ENCODE results near the gene LPXN.

Gene LPXN

DNA sequence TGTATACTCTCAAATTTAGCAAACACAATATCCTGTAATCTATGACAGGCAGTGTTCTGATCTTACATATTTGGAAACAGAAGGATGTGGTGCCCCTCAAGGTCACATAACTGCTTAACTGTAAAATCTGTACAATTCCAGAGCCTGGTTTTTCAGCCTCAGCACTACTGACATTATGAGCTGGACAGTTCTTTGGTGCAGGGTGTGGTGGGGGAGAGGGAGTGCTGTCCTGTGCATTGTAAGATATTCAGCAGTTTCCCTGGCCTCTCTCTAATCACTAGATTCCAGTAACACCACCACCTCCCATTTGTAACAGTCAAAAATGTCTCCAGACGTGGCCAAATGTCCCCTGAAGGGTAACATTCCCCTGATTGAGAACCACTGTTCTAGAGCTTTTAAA is 65.9 kb downstream of the LPXN start:
- TF ChIP-seq CTCF (IDR thresholded peaks at IDR 0.05; ENCODE audit: low read length) (no peak), EZH2 (IDR thresholded peaks at IDR 0.05; ENCODE audit: borderline replicate concordance, low read length) (no peak)
- H3K4me3 ChIP-seq (ENCODE audit: low read depth, low read length, poor library complexity, severe bottlenecking): no peak overlapping the region
- H3K27ac ChIP-seq (ENCODE audit: low read depth, low read length, poor library complexity, severe bottlenecking): no peak overlapping the region
- H3K27me3 ChIP-seq (ENCODE audit: insufficient read depth, low read length): no peaks in the 10 kb centered on the region
- no peaks in the 10 kb centered on the region for H4K20me1 ChIP-seq (ENCODE audit: insufficient read depth, low read length)
- H3K79me2 ChIP-seq (ENCODE audit: insufficient read depth, low read length): no peaks in the 10 kb centered on the region
- no peaks in the 10 kb centered on the region for H3K9me3 ChIP-seq (ENCODE audit: low read length)
- no peak overlapping the region for H3K9ac ChIP-seq (ENCODE audit: low read length)
- no peak overlapping the region for H2AFZ ChIP-seq (ENCODE audit: low read length)
- H3K4me2 ChIP-seq (ENCODE audit: low read length): no peak overlapping the region
- H3K9me2 ChIP-seq (ENCODE audit: low read depth, low read length): no peaks in the 10 kb centered on the region
- H3K36me3 ChIP-seq (ENCODE audit: insufficient read depth, low read length): no peaks in the 10 kb centered on the region
- H3K4me1 ChIP-seq (ENCODE audit: insufficient read depth, low read length, severe bottlenecking): peaks cover 8% of the 10 kb centered on the region
- H3F3A ChIP-seq (ENCODE audit: insufficient read depth, low read length): no peaks in the 10 kb centered on the region

DNA sequence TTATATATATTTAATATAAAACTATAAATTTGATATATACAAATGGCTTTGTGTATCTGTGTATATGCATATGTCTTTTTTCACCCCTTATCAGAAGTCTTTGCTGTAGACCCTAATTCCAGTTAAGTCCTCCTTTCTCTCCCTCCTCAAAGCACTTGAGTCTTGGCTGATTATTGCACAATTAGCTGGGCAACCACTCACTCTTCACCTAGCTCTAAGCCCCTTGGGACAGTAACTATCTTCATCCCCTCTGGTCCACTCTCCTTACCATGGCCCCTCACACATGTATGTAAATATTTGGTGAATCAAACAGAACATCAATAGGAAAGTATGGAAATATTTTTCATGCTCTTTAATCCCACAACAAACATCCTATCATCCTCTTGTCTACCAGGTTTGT is 66.8 kb downstream of the LPXN start:
- no peak overlapping the region for H3K27ac ChIP-seq (ENCODE audit: low read depth, low read length, poor library complexity, severe bottlenecking)
- H3K9ac ChIP-seq (ENCODE audit: low read length): no peak overlapping the region
- H3K27me3 ChIP-seq (ENCODE audit: insufficient read depth, low read length): no peaks in the 10 kb centered on the region
- no peak overlapping the region for H3K4me3 ChIP-seq (ENCODE audit: low read depth, low read length, poor library complexity, severe bottlenecking)
- H3K36me3 ChIP-seq (ENCODE audit: insufficient read depth, low read length): no peaks in the 10 kb centered on the region
- TF ChIP-seq CTCF (IDR thresholded peaks at IDR 0.05; ENCODE audit: low read length) (no peak), EZH2 (IDR thresholded peaks at IDR 0.05; ENCODE audit: borderline replicate concordance, low read length) (no peak)
- H3F3A ChIP-seq (ENCODE audit: insufficient read depth, low read length): no peaks in the 10 kb centered on the region
- no peaks in the 10 kb centered on the region for H3K9me3 ChIP-seq (ENCODE audit: low read length)
- no peaks in the 10 kb centered on the region for H3K79me2 ChIP-seq (ENCODE audit: insufficient read depth, low read length)
- no peak overlapping the region for H3K4me2 ChIP-seq (ENCODE audit: low read length)
- H3K4me1 ChIP-seq (ENCODE audit: insufficient read depth, low read length, severe bottlenecking): peaks cover 8% of the 10 kb centered on the region
- H2AFZ ChIP-seq (ENCODE audit: low read length): no peak overlapping the region
- H4K20me1 ChIP-seq (ENCODE audit: insufficient read depth, low read length): no peaks in the 10 kb centered on the region
- no peaks in the 10 kb centered on the region for H3K9me2 ChIP-seq (ENCODE audit: low read depth, low read length)

DNA sequence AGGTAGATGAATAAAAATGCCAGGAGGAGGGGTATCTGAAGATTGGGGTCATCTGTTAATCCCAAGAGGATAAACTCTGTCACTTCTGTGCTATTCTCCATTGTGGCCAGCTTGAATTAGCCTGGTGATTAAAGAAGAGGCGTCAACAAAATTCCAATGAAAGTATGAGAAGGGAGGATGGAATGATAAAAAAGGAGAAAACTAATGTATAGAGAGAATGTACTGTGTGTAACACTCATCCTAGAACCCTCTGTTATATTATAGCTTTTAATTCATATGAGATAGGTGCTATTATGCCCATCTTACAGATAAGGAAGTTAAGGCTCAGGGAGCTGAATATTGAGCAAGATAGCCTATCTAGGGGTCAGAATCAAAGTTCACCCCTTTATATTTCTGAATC is 67.7 kb downstream of the LPXN start, which contains the start of gene OR5B21:
Gene OR5B21 (minus strand): TSS at position 101 of the 400 bp plus-strand sequence. CDS start 0 bp downstream, at position 101.
- Histone ChIP-seq H3K4me1 (ENCODE audit: insufficient read depth, low read length, severe bottlenecking) (peaks cover 8% of the 10 kb centered on the region), H2AFZ (ENCODE audit: low read length) (no peak within 1 kb of the TSS), H3K4me2 (ENCODE audit: low read length) (no peak within 1 kb of the TSS), H3K9me2 (ENCODE audit: low read depth, low read length) (no peaks in the 10 kb centered on the region), H3K79me2 (ENCODE audit: insufficient read depth, low read length) (no peaks in the 10 kb centered on the region), H3K27me3 (ENCODE audit: insufficient read depth, low read length) (no peaks in the 10 kb centered on the region), H3K27ac (ENCODE audit: low read depth, low read length, poor library complexity, severe bottlenecking) (no peak within 1 kb of the TSS), H3K36me3 (ENCODE audit: insufficient read depth, low read length) (no peaks in the 10 kb centered on the region), H4K20me1 (ENCODE audit: insufficient read depth, low read length) (no peaks in the 10 kb centered on the region), H3F3A (ENCODE audit: insufficient read depth, low read length) (no peaks in the 10 kb centered on the region), H3K9ac (ENCODE audit: low read length) (no peak within 1 kb of the TSS), H3K9me3 (ENCODE audit: low read length) (no peaks in the 10 kb centered on the region), H3K4me3 (ENCODE audit: low read depth, low read length, poor library complexity, severe bottlenecking) (no peak within 1 kb of the TSS)
- TF ChIP-seq EZH2 (IDR thresholded peaks at IDR 0.05; ENCODE audit: borderline replicate concordance, low read length) (no peak), CTCF (IDR thresholded peaks at IDR 0.05; ENCODE audit: low read length) (no peak)

All from OCI-LY1 (cell line).